NOMO-1 treated with DMSO at 0.1 percent for 48 hours (cell line): ENCODE measurements around the gene HOXC10.
A peak's percentile ranks its signal among the peaks of the same experiment; 100 is the strongest.

Experiments
- DNase-seq: peaks from one replicate; lab custom pipeline; 2025; ENCODE audit not compliant: unreplicated experiment; lab: John Stamatoyannopoulos, UW

The HOXC10 gene

GRCh38 chr12:54002278-54002914 lies 17.4 kb downstream of the HOXC10 start:
- no peak for DNase-seq

- no peak for DNase-seq
Measured at GRCh38 chr12:54002915-54003389, 18.0 kb downstream of the HOXC10 start.

GRCh38 chr12:54003625-54004024 lies 18.7 kb downstream of the HOXC10 start:
- DNase-seq = no peak

- DNase-seq = no peak
Measured at GRCh38 chr12:54004063-54004840, 19.3 kb downstream of the HOXC10 start.

- DNase-seq = no peak
Measured at GRCh38 chr12:54004841-54005530, 20.0 kb downstream of the HOXC10 start.

- no peak for DNase-seq
Measured at GRCh38 chr12:54005531-54005852, 20.5 kb downstream of the HOXC10 start.

GRCh38 chr12:54005853-54006558 lies 21.1 kb downstream of the HOXC10 start:
- peak; percentile 64 for DNase-seq

- no peak for DNase-seq
Measured at GRCh38 chr12:54006559-54007220, 21.7 kb downstream of the HOXC10 start.

GRCh38 chr12:54007538-54008259 lies 22.8 kb downstream of the HOXC10 start:
- no peak for DNase-seq

GRCh38 chr12:54008260-54008552 lies 23.3 kb downstream of the HOXC10 start:
- DNase-seq = no peak

- no peak for DNase-seq
Measured at GRCh38 chr12:54009171-54010052, 24.5 kb downstream of the HOXC10 start.

- DNase-seq = no peak
Measured at GRCh38 chr12:54010053-54010971, 25.4 kb downstream of the HOXC10 start.

- no peak for DNase-seq
Measured at GRCh38 chr12:54010972-54011664, 26.2 kb downstream of the HOXC10 start.

GRCh38 chr12:54011665-54012532 lies 27.0 kb downstream of the HOXC10 start:
- DNase-seq = no peak

GRCh38 chr12:54012631-54013409 lies 27.9 kb downstream of the HOXC10 start:
- DNase-seq = no peak

- DNase-seq = no peak
Measured at GRCh38 chr12:54014377-54015017, 29.6 kb downstream of the HOXC10 start.
